ENCODE measurements around the gene IQSEC3. TPM values are rescaled to one million over a fixed set of nuclear protein-coding genes. Genes with fewer than 3 reads are reported as not detected.
A peak's percentile ranks its signal among the peaks of the same experiment; 100 is the strongest.
"Not testable (repeated sequence)": the region's sequence is repeated elsewhere in the genome, so short reads cannot be mapped to it uniquely, and the experiment has no call there.

Gene IQSEC3
- total and polyA plus RNA-seq, 2 of the 13 experiments (the other 11 are each of a cell fraction or from before 2014, with no cell fraction given) = not detected

GRCh38 chr12:22530-23201 lies 43.9 kb upstream of the IQSEC3 start:
- TF ChIP-seq RFXAP (CRISPR knock-in tag; IDR thresholded peaks at IDR 0.05; ENCODE audit: borderline replicate concordance) (no peak; the same call in 1 of the 2 replicates), PHF21A (CRISPR knock-in tag; IDR thresholded peaks at IDR 0.05) (no peak)
- 83% methylated on average over 12 of the region's 12 CpGs for WGBS (ENCODE audit: low lambda C conversion rate)
- Histone ChIP-seq H2AFZ (ENCODE audit: low read length) (no peak overlapping the region), H3K4me1 (ENCODE audit: insufficient read depth, low read length) (peaks cover 36% of the 10 kb centered on the region), H4K20me1 (ENCODE audit: insufficient read depth, low read length) (no peaks in the 10 kb centered on the region), H3K27me3 (ENCODE audit: control insufficient read depth in 1 of 2, insufficient read depth in 2 of 2, low read length in 2 of 2) (no peaks in the 10 kb centered on the region), H3K4me2 (ENCODE audit: low read depth, low read length) (no peak overlapping the region), H3K27ac (ENCODE audit: extremely low read length, insufficient read depth, low read length) (peak overlapping the region; percentile 72), H3K36me3 (replicated peaks in 1 of 2; ENCODE audit: control insufficient read depth in 1 of 2, insufficient read depth in 2 of 2, low read length in 2 of 2) (peaks cover 2 to 15% of the 10 kb centered on the region in 2 experiments; a peak in 3 of 5 replicates), H3K79me2 (ENCODE audit: insufficient read depth, low read length) (no peaks in the 10 kb centered on the region), H3K9ac (ENCODE audit: insufficient read depth, low read depth, low read length) (no peak overlapping the region), H3K9me3 (ENCODE audit: low read length) (no peaks in the 10 kb centered on the region), H3K4me3 (replicated peaks in 1 of 3; ENCODE audit: insufficient read depth in 1 of 3, low read depth in 2 of 3, low read length in 3 of 3) (no peak overlapping the region)
- no peak for FAIRE-seq
- no TSS peak for BruUV-seq (replicated peaks)
- ChIA-PET CTCF (ENCODE audit: low intra/inter-chr PET ratio, low total read pairs) (no interaction called here), POLR2A (no interaction called here)
- DNase-seq (ENCODE audit: low spot score) = no peak
- in situ Hi-C loops (cut with HindIII; ENCODE audit: extremely low pct_ligation_motif_present, low pct_unique_long_range_greater_than_20kb) = no loop called here
- intact Hi-C loops (cut with micrococcal nuclease; ENCODE audit: unreplicated experiment) = no loop called here
- no peak for ATAC-seq

- H4K20me1 ChIP-seq (ENCODE audit: insufficient read depth, low read length); H3K4me2 ChIP-seq (ENCODE audit: low read depth, low read length); H3K4me3 ChIP-seq (replicated peaks in 1 of 3; ENCODE audit: insufficient read depth in 1 of 3, low read depth in 2 of 3, low read length in 3 of 3); POLR2A ChIA-PET; FAIRE-seq; intact Hi-C loops (cut with micrococcal nuclease; ENCODE audit: unreplicated experiment); H3K27me3 ChIP-seq (ENCODE audit: control insufficient read depth in 1 of 2, insufficient read depth in 2 of 2, low read length in 2 of 2); ATAC-seq; H3K79me2 ChIP-seq (ENCODE audit: insufficient read depth, low read length); H2AFZ ChIP-seq (ENCODE audit: low read length); CTCF ChIA-PET (ENCODE audit: low intra/inter-chr PET ratio, low total read pairs); H3K4me1 ChIP-seq (ENCODE audit: insufficient read depth, low read length); BruUV-seq (replicated peaks); H3K9me3 ChIP-seq (ENCODE audit: low read length); in situ Hi-C loops (cut with HindIII; ENCODE audit: extremely low pct_ligation_motif_present, low pct_unique_long_range_greater_than_20kb); DNase-seq (ENCODE audit: low spot score); H3K9ac ChIP-seq (ENCODE audit: insufficient read depth, low read depth, low read length); H3K27ac ChIP-seq (ENCODE audit: extremely low read length, insufficient read depth, low read length); H3K36me3 ChIP-seq (replicated peaks in 1 of 2; ENCODE audit: control insufficient read depth in 1 of 2, insufficient read depth in 2 of 2, low read length in 2 of 2): not testable (repeated sequence)
- WGBS (ENCODE audit: low lambda C conversion rate) = no CpG with 5 or more reads among the region's 5 CpGs
Measured at GRCh38 chr12:27904-28303, 38.7 kb upstream of the IQSEC3 start.

DNA sequence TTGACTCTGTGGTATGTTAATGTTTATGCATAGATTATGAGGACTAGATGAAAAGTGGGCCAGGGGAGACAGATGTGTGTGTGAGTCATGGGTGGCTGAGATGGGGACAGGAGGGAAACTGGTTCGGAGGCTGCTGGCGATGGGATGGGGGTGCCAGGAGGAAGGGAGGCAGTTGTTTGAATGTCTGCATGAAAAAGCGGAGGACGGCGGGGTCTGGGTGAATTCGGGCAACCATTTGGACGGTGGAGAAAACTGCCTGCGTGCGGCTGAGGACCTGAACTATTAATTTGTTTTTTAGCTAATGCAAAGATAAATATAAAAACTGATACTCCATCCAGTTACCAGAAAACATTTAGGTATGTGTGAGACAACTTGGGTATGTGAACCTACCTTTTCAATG lies 27.8 kb upstream of the IQSEC3 start:
- BruUV-seq (replicated peaks); H3K9ac ChIP-seq (ENCODE audit: insufficient read depth, low read depth, low read length); H4K20me1 ChIP-seq (ENCODE audit: insufficient read depth, low read length); H3K79me2 ChIP-seq (ENCODE audit: insufficient read depth, low read length); intact Hi-C loops (cut with micrococcal nuclease; ENCODE audit: unreplicated experiment); POLR2A ChIA-PET; in situ Hi-C loops (cut with HindIII; ENCODE audit: extremely low pct_ligation_motif_present, low pct_unique_long_range_greater_than_20kb); ATAC-seq; H3K4me1 ChIP-seq (ENCODE audit: insufficient read depth, low read length); FAIRE-seq; CTCF ChIA-PET (ENCODE audit: low intra/inter-chr PET ratio, low total read pairs); H3K36me3 ChIP-seq (replicated peaks in 1 of 2; ENCODE audit: control insufficient read depth in 1 of 2, insufficient read depth in 2 of 2, low read length in 2 of 2); H3K9me3 ChIP-seq (ENCODE audit: low read length); H2AFZ ChIP-seq (ENCODE audit: low read length); H3K4me3 ChIP-seq (replicated peaks in 1 of 3; ENCODE audit: insufficient read depth in 1 of 3, low read depth in 2 of 3, low read length in 3 of 3); H3K27ac ChIP-seq (ENCODE audit: extremely low read length, insufficient read depth, low read length); H3K4me2 ChIP-seq (ENCODE audit: low read depth, low read length); H3K27me3 ChIP-seq (ENCODE audit: control insufficient read depth in 1 of 2, insufficient read depth in 2 of 2, low read length in 2 of 2); DNase-seq (ENCODE audit: low spot score): not testable (repeated sequence)
- whole genome bisulfite sequencing (ENCODE audit: low lambda C conversion rate) = 54% methylated on average over 9 of the region's 9 CpGs

DNA sequence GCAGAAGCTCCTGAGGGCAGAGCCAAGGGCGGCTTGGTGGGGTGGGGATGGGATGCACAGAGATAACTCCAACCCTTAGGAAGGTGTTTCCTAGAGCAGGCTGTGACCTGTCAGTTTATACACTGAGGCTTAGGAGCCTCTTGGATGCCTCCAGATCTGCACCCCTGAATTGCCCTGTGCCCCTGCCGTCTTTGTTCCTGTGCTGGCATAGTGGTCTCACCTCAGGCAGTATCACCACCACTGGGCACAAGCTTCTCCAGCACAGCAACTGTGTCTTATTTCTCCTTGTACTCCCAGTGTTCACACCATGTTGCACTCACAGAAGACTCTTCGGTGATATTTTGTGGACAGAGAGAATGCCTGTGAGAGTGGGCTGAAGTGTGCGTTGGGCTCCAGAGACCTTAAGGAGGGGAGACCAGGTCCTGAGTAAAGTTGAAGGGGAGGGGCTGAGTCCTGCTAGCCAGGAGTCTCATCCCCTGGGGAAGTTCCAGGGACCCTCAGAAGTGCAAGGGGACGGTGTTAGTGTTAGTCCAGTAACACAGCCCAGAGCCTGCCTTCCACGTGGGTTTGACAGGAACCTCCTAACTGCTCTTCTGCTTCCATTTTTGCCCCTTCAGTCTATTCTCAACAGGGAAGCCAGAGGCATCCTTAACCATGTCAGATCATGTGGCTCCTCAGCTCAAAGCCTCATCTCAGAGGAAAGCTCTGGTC lies 26.9 kb upstream of the IQSEC3 start:
- H3K4me3 ChIP-seq (replicated peaks in 1 of 3; ENCODE audit: insufficient read depth in 1 of 3, low read depth in 2 of 3, low read length in 3 of 3); H3K79me2 ChIP-seq (ENCODE audit: insufficient read depth, low read length); H3K9me3 ChIP-seq (ENCODE audit: low read length); BruUV-seq (replicated peaks); in situ Hi-C loops (cut with HindIII; ENCODE audit: extremely low pct_ligation_motif_present, low pct_unique_long_range_greater_than_20kb); H3K4me2 ChIP-seq (ENCODE audit: low read depth, low read length); FAIRE-seq; H3K4me1 ChIP-seq (ENCODE audit: insufficient read depth, low read length); H3K36me3 ChIP-seq (replicated peaks in 1 of 2; ENCODE audit: control insufficient read depth in 1 of 2, insufficient read depth in 2 of 2, low read length in 2 of 2); H2AFZ ChIP-seq (ENCODE audit: low read length); H3K27me3 ChIP-seq (ENCODE audit: control insufficient read depth in 1 of 2, insufficient read depth in 2 of 2, low read length in 2 of 2); POLR2A ChIA-PET; H3K27ac ChIP-seq (ENCODE audit: extremely low read length, insufficient read depth, low read length); CTCF ChIA-PET (ENCODE audit: low intra/inter-chr PET ratio, low total read pairs); DNase-seq (ENCODE audit: low spot score); H3K9ac ChIP-seq (ENCODE audit: insufficient read depth, low read depth, low read length); ATAC-seq; intact Hi-C loops (cut with micrococcal nuclease; ENCODE audit: unreplicated experiment); H4K20me1 ChIP-seq (ENCODE audit: insufficient read depth, low read length): not testable (repeated sequence)
- WGBS (ENCODE audit: low lambda C conversion rate) = 7% methylated on average over 5 of the region's 6 CpGs
